Esophagus squamous epithelium (tissue), 5 donors: ENCODE results near the gene WNT1. TPM values are rescaled to one million over a fixed set of nuclear protein-coding genes. Genes with fewer than 3 reads are reported as not detected.
A peak's percentile ranks its signal among the peaks of the same experiment; 100 is the strongest.

Experiments
- DNase-seq: peaks from one replicate; lab custom pipeline; 2025; lab: John Stamatoyannopoulos, UW
- H3K27ac ChIP-seq, 4 donors: fragments of 200-600 bp; sonication (generic); one replicate each; pipeline ENCODE4 v1.5.1; 2016 to 2019; ENCODE audit warnings: mild to moderate bottlenecking in 1 of 4
- H3K27me3 ChIP-seq, 4 donors: fragments of 200-600 bp; sonication (generic); 1 replicate in 3 of 4; 2 replicates in 1 of 4; pipeline versions ENCODE4 v1.5.1 to v1.6.0; 2017 to 2021; ENCODE audit warnings: antibody characterized with exemption in 1 of 4
- H3K36me3 ChIP-seq, 3 donors: fragments of 200-600 bp; sonication (generic); one replicate each; pipeline ENCODE4 v1.5.1; 2016 to 2019
- H3K4me1 ChIP-seq, 3 donors: fragments of 200-600 bp; sonication (generic); one replicate each; pipeline ENCODE4 v1.5.1; 2017 to 2019
- H3K4me3 ChIP-seq, 4 donors: fragments of 200-600 bp; sonication (generic); 1 replicate in 3 of 4; 2 replicates in 1 of 4; pipeline ENCODE4 v1.5.1; 2016 to 2019; ENCODE audit warnings: mild to moderate bottlenecking in 2 of 4, moderate library complexity in 1 of 4
- H3K9me3 ChIP-seq, 3 donors: fragments of 200-600 bp; sonication (generic); one replicate each; pipeline ENCODE4 v1.5.1; 2016 to 2019
- POLR2A ChIP-seq, 4 donors: fragments of 450-650 bp; IDR thresholded peaks; one replicate each; pipeline ENCODE4 v1.6.1; 2017; ENCODE audit warnings: antibody characterized with exemption in 4 of 4, mild to moderate bottlenecking in 4 of 4, moderate library complexity in 3 of 4
- WGBS, 2 donors: methylation state at CpG; one replicate each; pipeline ENCODE4 v1.1.5; 2018; 5-methylcytosine and 5-hydroxymethylcytosine counted together
- intact Hi-C: fragments of 100-400 bp; cut with DNase I; formaldehyde crosslinking; loops from one replicate; pipeline ENCODE4 v1.15.0; 2022
- total RNA-seq, 4 donors: library from RNA; depleted of rRNA; stranded (reverse); fragments of >200 nt; gene quantifications; one replicate each; pipeline ENCODE4 v1.1.0, GENCODE V29; 2016
- TF ChIP-seq, protein P1 (sequence below), 6 experiments: fragments of 450-650 bp in 4 of 6; fragments of 200-600 bp in 2 of 6; sonication (generic) in 2 of 6; IDR thresholded peaks; one replicate each; pipeline ENCODE4 v1.5.1; 2016 to 2019; ENCODE audit warnings: antibody characterized with exemption in 6 of 6, mild to moderate bottlenecking in 4 of 6, moderate library complexity in 4 of 6
- donor health status: DM: yes; HTN: yes; CAD: no.

The WNT1 gene
- total RNA-seq, 4 donors from 2014 or later: 0.41 TPM; not detected in 3

GRCh38 chr12:48960834-48961233, 17.3 kb upstream of the WNT1 start:
- H3K27me3 ChIP-seq: no peaks in the 10 kb centered on the region
- 67 to 83% methylated on average over 2 to 3 of the region's 3 CpGs for WGBS, 2 donors
- no peak overlapping the region for H3K27ac ChIP-seq
- H3K36me3 ChIP-seq: no peaks in the 10 kb centered on the region
- no peak for DNase-seq
- no peaks in the 10 kb centered on the region for H3K9me3 ChIP-seq
- H3K4me3 ChIP-seq: no peak overlapping the region
- intact Hi-C loops: no loop called here
- H3K4me1 ChIP-seq: peaks cover 8 to 21% (median 9%) of the 10 kb centered on the region in 3 donors
- TF ChIP-seq, protein P1, sequence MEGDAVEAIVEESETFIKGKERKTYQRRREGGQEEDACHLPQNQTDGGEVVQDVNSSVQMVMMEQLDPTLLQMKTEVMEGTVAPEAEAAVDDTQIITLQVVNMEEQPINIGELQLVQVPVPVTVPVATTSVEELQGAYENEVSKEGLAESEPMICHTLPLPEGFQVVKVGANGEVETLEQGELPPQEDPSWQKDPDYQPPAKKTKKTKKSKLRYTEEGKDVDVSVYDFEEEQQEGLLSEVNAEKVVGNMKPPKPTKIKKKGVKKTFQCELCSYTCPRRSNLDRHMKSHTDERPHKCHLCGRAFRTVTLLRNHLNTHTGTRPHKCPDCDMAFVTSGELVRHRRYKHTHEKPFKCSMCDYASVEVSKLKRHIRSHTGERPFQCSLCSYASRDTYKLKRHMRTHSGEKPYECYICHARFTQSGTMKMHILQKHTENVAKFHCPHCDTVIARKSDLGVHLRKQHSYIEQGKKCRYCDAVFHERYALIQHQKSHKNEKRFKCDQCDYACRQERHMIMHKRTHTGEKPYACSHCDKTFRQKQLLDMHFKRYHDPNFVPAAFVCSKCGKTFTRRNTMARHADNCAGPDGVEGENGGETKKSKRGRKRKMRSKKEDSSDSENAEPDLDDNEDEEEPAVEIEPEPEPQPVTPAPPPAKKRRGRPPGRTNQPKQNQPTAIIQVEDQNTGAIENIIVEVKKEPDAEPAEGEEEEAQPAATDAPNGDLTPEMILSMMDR (IDR thresholded peaks at IDR 0.05): no peak
- TF ChIP-seq POLR2A (IDR thresholded peaks at IDR 0.05): no peak

DNA sequence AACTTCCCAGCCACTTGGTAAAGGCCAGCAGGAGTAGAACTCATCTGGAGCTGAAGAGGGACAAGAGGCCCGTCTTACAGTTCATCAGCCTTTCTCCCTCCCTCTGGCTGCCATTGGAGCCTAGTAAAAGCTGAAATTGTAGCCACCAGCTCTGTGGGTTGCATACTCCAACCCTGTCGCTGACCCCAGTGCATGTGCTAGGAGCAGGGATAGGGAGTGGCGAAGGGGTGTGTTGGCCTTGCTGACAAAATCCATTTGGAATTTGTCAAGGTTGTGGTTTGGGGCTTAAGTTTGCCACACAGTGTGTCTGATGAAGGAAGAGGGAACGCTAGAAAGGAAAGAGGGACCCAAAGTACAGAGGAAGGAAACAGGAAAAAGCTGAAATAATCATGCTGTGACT, 16.8 kb upstream of the WNT1 start:
- intact Hi-C loops: no loop called here
- Histone ChIP-seq H3K4me1 (peaks cover 4 to 16% (median 5%) of the 10 kb centered on the region in 3 donors), H3K36me3 (no peaks in the 10 kb centered on the region), H3K27me3 (no peaks in the 10 kb centered on the region), H3K27ac (no peak overlapping the region), H3K9me3 (no peaks in the 10 kb centered on the region), H3K4me3 (no peak overlapping the region)
- no peak for DNase-seq
- no peak for TF ChIP-seq POLR2A (IDR thresholded peaks at IDR 0.05)
- TF ChIP-seq, protein P1 (IDR thresholded peaks at IDR 0.05): no peak
- WGBS, 2 donors: 54 to 71% methylated on average over 3 to 4 of the region's 4 CpGs

DNA sequence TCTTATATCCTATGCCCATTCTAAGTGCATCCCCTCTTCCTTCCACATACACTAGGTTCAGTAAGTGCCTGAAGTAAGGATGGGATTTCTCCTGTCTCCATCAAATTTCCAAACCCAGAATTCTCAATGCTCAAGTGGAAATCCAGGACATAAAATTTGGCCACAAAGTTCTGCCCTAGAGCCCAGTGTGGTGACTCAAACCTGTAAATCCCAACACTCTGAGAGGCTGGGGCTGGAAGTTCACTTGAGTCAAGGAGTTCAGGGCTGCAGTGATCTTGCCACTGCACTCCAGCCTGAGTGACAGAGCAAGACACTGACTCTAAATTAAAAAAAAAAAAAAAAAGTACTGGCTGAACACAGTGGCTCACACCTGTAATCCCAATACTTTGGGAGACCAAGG, 16.3 kb upstream of the WNT1 start:
- Histone ChIP-seq H3K27ac (no peak overlapping the region), H3K27me3 (no peaks in the 10 kb centered on the region), H3K4me3 (no peak overlapping the region), H3K4me1 (peaks cover 4 to 12% (median 5%) of the 10 kb centered on the region in 3 donors), H3K36me3 (no peaks in the 10 kb centered on the region), H3K9me3 (no peaks in the 10 kb centered on the region)
- intact Hi-C loops: no loop called here
- no peak for DNase-seq
- TF ChIP-seq, protein P1 (IDR thresholded peaks at IDR 0.05): no peak
- no peak for TF ChIP-seq POLR2A (IDR thresholded peaks at IDR 0.05)

DNA sequence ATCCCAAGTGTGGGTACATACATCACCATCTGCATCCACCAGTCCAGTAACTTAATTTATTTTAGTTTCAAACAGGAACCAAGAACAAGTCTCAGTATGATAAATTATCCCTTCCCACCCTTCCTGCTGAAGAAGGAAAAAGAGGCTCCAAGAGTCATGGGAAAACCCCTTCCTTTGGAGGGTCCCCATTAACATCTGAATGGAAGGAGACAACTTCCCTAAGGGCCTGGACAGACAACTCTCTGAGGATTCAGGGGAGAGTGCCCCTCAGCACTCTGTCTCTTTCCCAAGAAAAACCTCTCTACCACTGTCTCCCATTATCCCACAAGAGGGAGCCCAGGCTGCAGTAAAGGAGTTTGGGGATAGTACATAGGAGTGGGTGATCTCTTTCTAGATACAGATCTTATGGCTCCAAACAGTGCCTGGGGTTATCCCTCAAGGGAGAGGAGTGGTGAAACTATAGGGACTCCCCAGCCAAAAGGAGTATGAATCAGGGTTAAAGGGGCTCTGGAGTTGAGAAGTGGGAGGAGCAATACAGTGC, 12.8 kb upstream of the WNT1 start:
- intact Hi-C loops: no loop called here
- H3K27ac ChIP-seq: no peak overlapping the region
- no peak for DNase-seq
- no peaks in the 10 kb centered on the region for H3K36me3 ChIP-seq
- TF ChIP-seq, protein P1 (IDR thresholded peaks at IDR 0.05): peak in 1 of 6 experiments; percentile 18
- TF ChIP-seq POLR2A (IDR thresholded peaks at IDR 0.05): no peak
- peaks cover 10 to 16% (median 13%) of the 10 kb centered on the region in 3 donors for H3K4me1 ChIP-seq
- no peaks in the 10 kb centered on the region for H3K9me3 ChIP-seq
- no peak overlapping the region for H3K4me3 ChIP-seq
- peaks cover 0 to 16% (median 1%) of the 10 kb centered on the region in 4 donors for H3K27me3 ChIP-seq

DNA sequence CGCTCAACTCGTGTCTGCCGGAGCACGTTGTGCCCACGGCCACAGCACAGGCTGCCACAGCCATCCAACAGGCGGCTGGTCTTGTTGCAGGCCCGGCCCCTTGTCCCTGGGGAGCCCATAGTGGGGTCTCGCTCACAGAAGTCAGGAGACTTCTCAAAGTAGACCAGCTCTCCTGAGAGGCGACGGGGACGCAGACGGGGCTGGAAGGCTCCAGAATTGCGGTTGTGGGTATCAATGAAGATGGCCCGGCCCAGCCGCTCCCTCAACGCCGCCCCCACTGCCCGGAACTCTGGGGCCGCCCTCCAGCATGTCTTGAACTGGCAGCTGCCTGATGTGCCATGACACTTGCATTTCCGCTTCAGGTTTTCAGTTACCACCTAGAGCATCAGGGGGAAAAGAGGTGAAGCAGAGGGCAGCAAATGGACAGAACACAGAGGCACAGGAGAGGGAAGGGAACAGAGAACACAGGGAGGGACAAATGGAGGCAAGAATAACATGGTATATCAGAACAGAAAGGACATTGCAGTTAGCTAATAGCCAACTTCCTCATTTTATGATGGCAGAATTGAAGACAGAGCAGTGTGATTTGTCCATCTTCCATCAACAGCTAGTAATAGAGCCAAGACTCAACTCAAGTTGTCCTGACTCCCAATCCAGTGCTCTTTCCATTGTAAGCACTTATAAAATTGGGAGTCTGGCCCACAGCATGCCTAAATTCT, 11.8 kb upstream of the WNT1 start:
- Histone ChIP-seq H3K9me3 (no peaks in the 10 kb centered on the region), H3K4me3 (no peak overlapping the region), H3K36me3 (no peaks in the 10 kb centered on the region), H3K27ac (no peak overlapping the region), H3K4me1 (peaks cover 19 to 26% (median 21%) of the 10 kb centered on the region in 3 donors), H3K27me3 (peaks cover 0 to 26% (median 4%) of the 10 kb centered on the region in 4 donors)
- intact Hi-C loops: no loop called here
- 54 to 86% methylated on average over 1 to 7 of the region's 20 CpGs for WGBS, 2 donors
- DNase-seq: no peak
- no peak for TF ChIP-seq POLR2A (IDR thresholded peaks at IDR 0.05)
- TF ChIP-seq, protein P1 (IDR thresholded peaks at IDR 0.05): no peak
